ENCODE measurements around the gene LMLN.

DNA sequence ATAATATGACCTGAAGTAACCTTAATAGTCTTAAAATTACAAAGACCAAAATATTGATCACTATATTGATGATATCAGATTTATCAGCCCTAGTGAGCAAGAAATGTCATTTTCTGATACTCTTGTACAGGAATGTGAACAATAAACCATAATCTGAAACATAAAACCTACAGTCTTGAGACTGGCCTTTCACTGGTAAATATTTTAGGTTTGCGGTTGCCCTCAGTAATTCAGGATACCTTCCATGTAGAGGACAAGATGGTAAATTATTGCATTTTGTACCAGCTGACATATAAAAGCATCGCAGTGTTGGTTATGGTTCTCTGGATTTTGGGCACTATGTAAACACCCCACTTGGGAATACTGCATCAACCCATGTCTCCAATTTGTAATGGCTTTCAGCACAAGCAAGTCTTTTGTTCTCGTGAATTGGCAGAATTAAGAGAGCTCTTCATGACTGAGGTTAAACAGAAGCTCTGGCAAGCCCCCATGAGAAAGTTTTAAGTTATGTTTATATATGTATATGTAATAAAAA is 128.5 kb downstream of the LMLN start:
- TF ChIP-seq SUZ12 (IDR thresholded peaks at IDR 0.05; ENCODE audit: extremely low read depth, insufficient read depth, insufficient read length), result no peak
- no peak for TF ChIP-seq ZNF274 (IDR thresholded peaks at IDR 0.05; ENCODE audit: low read depth, low read length)
